ENCODE measurements around the gene SHMT1.

DNA sequence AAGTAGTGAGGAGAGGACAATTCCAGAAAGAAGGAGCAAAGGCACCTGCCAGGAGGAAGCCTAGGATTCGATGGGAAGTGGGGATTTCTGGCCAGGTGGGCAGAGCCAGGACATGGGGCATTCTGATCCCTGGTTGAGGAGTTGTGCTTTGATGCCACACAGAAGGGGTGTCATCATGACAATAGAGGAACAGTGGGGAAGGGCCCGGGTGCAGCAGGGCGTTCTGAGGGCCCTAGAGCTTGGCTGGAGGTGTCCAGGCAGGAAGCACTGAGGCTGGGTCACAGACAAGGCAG is 18.5 kb upstream of the SHMT1 start:
- TF ChIP-seq REST (IDR thresholded peaks at IDR 0.05) (no peak), EHMT2 (IDR thresholded peaks at IDR 0.05; ENCODE audit: low read depth) (no peak), CTCF (IDR thresholded peaks at IDR 0.05) (no peak), HOXA7 (CRISPR knock-in tag; IDR thresholded peaks at IDR 0.05) (no peak), EP300 (IDR thresholded peaks at IDR 0.05) (no peak), CHD2 (IDR thresholded peaks at IDR 0.05; ENCODE audit: low read length, partially characterized antibody) (no peak), CEBPB (IDR thresholded peaks at IDR 0.05) (no peak), USF2 (IDR thresholded peaks at IDR 0.05) (no peak)
